Stimulated activated CD4-positive, alpha-beta T cell treated with anti-CD3 and anti-CD28 coated beads, Interleukin-2, amount 100 ng/mL, for 24 hours (primary cell): ENCODE data around the gene MUC4.

ENCODE experiments used
- DNase-seq, 2 donors: peaks; one replicate each; pipeline ENCODE4 v3.0.0-alpha.2; 2020

MUC4 gene

GRCh38 chr3:195811756-195812155 is at the start of gene MUC4:
Gene MUC4, minus strand, starts transcription at chr3:195811929. Its CDS starts 112 bp downstream, at chr3:195811817.
- DNase-seq, result no peak

- DNase-seq, result no peak
These were observed 48.7 kb upstream of the MUC4 start for GRCh38 chr3:195860456-195860855.

- no peak for DNase-seq
These were observed 48.2 kb upstream of the MUC4 start for GRCh38 chr3:195859846-195860411.

- DNase-seq, result peak; percentile 86 to 87
These were observed 47.5 kb upstream of the MUC4 start for GRCh38 chr3:195859061-195859845.

- DNase-seq, result no peak
These were observed 44.8 kb upstream of the MUC4 start for GRCh38 chr3:195856410-195857084.

GRCh38 chr3:195855471-195856409 is 44.0 kb upstream of the MUC4 start:
- DNase-seq, result no peak

- no peak for DNase-seq
These were observed 43.0 kb upstream of the MUC4 start for GRCh38 chr3:195854628-195855294.

GRCh38 chr3:195853996-195854395 is 42.3 kb upstream of the MUC4 start:
- no peak for DNase-seq

GRCh38 chr3:195853036-195853435 is 41.3 kb upstream of the MUC4 start:
- DNase-seq, result no peak

- DNase-seq, result peak; percentile 88 to 92
These were observed 39.3 kb upstream of the MUC4 start for GRCh38 chr3:195850857-195851543.

- DNase-seq, result no peak
These were observed 37.8 kb upstream of the MUC4 start for GRCh38 chr3:195849322-195850074.

GRCh38 chr3:195847055-195847950 is 35.6 kb upstream of the MUC4 start:
- no peak for DNase-seq

GRCh38 chr3:195845483-195845882 is 33.8 kb upstream of the MUC4 start:
- no peak for DNase-seq

GRCh38 chr3:195844671-195845218 is 33.0 kb upstream of the MUC4 start:
- DNase-seq, result no peak

GRCh38 chr3:195839260-195840010 is 27.7 kb upstream of the MUC4 start:
- DNase-seq, result no peak

GRCh38 chr3:195838714-195839113 is 27.0 kb upstream of the MUC4 start:
- no peak for DNase-seq

GRCh38 chr3:195836476-195837135 is 24.9 kb upstream of the MUC4 start:
- DNase-seq, result no peak

GRCh38 chr3:195835791-195836190 is 24.1 kb upstream of the MUC4 start:
- DNase-seq, result no peak
